HCT116 (cell line): ENCODE results near the gene SERPINE3.

Experiments used
- CEBPB ChIP-seq: IDR thresholded peaks from 2 replicates; pipeline ENCODE4 v1.6.1; 2012; ENCODE audit warnings: low read depth
- CTCF ChIP-seq, 3 experiments: fragments of 200-600 bp in 1 of 3; sonication (generic) in 1 of 3; IDR thresholded peaks in 2 of 3; conservative IDR thresholded peaks in 1 of 3; 2 replicates each; pipeline ENCODE4 v1.5.1; 2012 to 2017; ENCODE audit warnings: low read depth in 2 of 3, low read length in 2 of 3, antibody characterized with exemption in 1 of 3, borderline replicate concordance in 1 of 3, control low read depth in 1 of 3, mild to moderate bottlenecking in 1 of 3, mixed read lengths in 1 of 3, mixed run types in 1 of 3, moderate library complexity in 1 of 3; ENCODE audit not compliant: insufficient read depth in 1 of 3
- EZH2phosphoT487 ChIP-seq: fragments of 200-600 bp; IDR thresholded peaks from 2 replicates; pipeline ENCODE4 v1.6.1; 2018; ENCODE audit warnings: antibody characterized with exemption, borderline replicate concordance
- FOSL1 ChIP-seq: IDR thresholded peaks from 2 replicates; pipeline ENCODE4 v1.6.1; 2012; ENCODE audit warnings: low read depth
- JUND ChIP-seq: IDR thresholded peaks from 2 replicates; pipeline ENCODE4 v1.6.1; 2012
- POLR2AphosphoS5 ChIP-seq: IDR thresholded peaks from 2 replicates; pipeline ENCODE4 v1.6.1; 2011; ENCODE audit warnings: mild to moderate bottlenecking, low read depth, low read length, moderate library complexity
- REST ChIP-seq: IDR thresholded peaks from 2 replicates; pipeline ENCODE4 v1.6.1; 2012; ENCODE audit warnings: low read depth
- SP1 ChIP-seq: IDR thresholded peaks from 2 replicates; pipeline ENCODE4 v1.6.1; 2012; ENCODE audit warnings: low read depth
- SRF ChIP-seq: IDR thresholded peaks from 2 replicates; pipeline ENCODE4 v1.6.1; 2012; ENCODE audit warnings: low read depth
- YY1 ChIP-seq: IDR thresholded peaks from 2 replicates; pipeline ENCODE4 v1.6.1; 2011; ENCODE audit warnings: low read length, low read depth, moderate library complexity, mild to moderate bottlenecking; ENCODE audit not compliant: insufficient replicate concordance; ENCODE audit errors: extremely low read depth
- ZNF274 ChIP-seq: fragments of 200-500 bp; sonication (Bioruptor generic); IDR thresholded peaks from 2 replicates; pipeline ENCODE4 v1.6.1; 2014; ENCODE audit warnings: mild to moderate bottlenecking, low read depth, low read length, inconsistent platforms

GRCh38 chr13:51394724-51395123 is 55.2 kb downstream of the SERPINE3 start:
- TF ChIP-seq POLR2AphosphoS5 (no peak), CTCF (IDR thresholded peaks at IDR 0.05 in 2 of 3, conservative IDR thresholded peaks at IDR 0.05 in 1 of 3; ENCODE audit: borderline replicate concordance in 1 of 3, insufficient read depth in 1 of 3, low read depth in 2 of 3, low read length in 2 of 3) (no peak), YY1 (no peak), FOSL1 (no peak), REST (no peak), SRF (no peak), SP1 (no peak), EZH2phosphoT487 (no peak), ZNF274 (no peak), JUND (no peak), CEBPB (no peak)
